ENCODE results near the gene ZNF106.

ZNF106 gene

DNA sequence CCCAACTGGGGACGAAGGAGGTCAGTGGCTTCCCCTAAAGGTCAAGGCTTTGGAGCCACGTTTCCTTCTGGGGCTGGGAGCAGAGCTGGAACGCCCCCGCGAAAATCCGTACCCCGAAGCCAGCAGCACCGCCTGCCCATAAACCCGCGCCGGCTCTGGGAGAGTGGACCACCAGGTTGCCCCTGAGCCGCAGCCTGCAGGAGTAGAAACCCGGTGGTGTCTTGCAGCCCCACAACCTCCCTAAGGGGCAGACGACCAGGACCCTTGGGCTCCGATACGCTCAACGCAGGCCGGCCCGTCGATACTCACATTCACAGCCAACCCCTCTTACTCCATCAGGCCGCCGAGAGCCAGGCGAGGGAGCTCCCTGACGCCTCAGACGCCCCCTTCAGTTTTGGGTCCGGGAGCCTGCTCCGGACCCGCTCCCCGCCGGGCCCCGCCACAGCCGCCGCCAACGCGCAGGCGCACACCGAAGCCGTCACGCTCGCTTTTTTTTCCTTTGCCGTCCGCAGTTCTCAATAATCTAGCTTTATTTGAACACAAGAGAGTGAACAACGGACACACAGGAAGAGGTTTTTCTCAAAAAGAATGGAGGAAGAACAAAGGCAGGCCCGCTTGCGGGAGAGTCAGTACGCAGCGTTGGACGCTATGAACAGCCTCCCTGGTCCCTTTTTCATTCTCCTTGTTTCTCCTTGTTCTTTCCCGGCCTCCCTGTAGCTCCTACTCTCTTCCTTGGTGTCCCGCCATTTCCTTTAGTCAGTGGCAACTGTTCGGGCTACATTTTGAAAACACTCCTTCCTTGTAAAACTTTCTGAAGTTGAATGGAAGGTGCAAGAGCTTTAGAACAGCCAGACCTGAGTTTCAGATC, at the start of gene ZNF106:
ZNF106 (minus strand) TSS at position 471 of the 868 bp plus-strand sequence. CDS start 18,852 bp downstream, outside the sequence.
- DNase-seq (ENCODE audit: low spot score), result peak; percentile 92

DNA sequence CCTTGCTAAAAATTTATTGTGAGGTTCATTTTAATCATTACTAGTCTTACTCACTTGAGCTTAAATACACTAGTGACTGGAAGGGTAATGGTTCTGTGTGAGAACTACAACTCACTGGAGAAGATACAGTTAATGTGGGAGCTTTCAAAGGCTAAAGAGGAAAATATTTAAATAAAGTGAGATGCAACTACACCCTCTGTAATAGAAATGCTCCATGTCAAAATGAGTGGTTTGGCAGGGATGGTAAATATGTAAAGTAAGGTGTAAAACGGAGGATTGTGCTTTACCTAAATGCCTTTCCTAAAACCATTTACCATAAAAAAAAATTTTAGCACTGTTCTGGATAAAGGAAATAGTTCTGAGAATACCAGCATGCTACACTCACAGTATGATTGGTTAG, 42.3 kb upstream of the ZNF106 start:
- no peak for DNase-seq (ENCODE audit: low spot score)

DNA sequence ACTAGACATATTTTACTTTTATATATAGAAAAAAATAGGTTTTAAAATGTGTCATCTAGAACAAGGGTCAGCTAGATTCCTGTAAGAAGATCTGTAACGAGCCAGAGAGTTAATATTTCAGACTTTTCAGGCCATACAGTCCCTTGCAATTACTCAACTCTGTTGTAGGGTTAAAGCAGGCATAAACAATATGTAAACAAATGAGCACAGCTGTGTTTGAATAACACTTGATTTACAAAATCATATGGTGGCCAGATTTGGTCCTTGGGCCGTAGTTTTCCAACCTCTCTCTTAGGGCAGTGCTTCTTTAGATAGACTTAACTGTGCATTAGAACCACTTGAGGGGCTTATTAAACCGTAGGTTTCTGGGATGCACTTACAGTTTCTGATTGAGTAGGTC, 38.0 kb upstream of the ZNF106 start:
- DNase-seq (ENCODE audit: low spot score), result no peak

DNA sequence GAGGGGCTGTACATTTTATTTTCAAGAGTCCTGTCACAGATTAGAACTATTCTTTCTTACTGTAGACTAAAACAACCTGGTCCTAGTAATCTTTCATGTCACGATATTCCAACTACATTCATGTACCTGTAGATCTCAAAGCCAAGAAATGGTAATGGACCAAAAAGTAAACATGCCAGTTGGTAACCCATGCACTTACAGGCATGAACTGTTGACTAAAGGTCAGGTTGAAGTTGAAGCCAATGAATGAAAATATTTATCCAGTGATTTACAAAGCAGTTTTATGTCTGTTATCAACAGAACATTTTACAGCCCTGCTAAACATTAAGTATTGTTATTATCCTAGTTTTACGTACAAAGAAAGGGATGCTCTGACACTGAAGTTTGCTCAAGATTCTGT, 32.4 kb upstream of the ZNF106 start:
- DNase-seq (ENCODE audit: low spot score), result no peak

DNA sequence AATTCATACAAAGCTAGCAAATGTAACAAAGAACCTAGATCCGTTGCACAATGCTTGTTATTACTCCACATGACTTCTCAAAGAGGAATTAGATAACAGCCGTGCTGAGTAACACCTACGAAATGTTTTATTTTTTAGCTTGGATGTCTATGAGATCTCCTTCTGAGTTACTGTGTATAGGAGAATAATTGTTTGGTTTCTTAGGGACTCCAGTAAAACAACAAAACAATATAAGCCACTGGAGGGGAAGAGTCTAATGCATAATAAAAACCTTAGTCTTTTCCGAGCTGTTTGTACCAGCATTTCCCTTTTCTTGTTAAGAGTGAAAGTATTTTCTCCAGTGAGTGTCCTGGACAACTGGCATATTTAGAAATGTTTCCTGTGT, 20.1 kb upstream of the ZNF106 start:
- no peak for DNase-seq (ENCODE audit: low spot score)

DNA sequence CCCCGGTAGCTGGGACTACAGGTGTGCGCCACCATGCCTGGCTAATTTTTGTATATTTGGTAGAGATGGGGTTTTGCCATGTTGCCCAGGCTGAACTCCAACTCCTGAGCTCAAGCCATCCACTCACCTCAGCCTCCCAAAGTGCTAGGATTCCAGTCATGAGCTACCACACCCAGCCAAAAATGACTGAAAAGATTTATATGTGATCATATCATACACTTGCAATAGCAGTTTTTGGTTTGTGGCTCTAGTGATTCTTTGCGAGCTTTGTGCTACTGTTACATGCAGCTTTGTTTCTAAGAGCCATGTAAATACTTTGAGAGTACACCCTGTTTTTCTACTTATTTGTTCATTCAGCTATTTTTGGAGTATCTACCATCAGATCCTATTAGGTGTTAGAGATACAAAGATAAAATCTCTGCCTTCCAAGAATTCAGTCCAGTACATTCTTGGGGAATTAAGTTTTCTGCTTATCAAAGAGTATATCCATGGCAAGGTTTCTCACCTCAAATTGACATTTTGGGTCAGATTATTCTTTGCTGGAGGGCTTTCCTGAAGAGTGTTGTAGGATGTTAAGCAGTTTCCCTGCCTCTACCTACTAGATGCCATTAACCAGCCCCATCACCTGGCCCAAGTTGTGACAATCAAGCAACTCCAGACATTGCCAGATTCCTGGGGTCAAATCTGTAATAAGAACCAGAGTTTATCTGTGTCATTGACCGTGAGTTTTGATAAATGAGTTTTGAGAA, 19.5 kb upstream of the ZNF106 start:
- no peak for DNase-seq (ENCODE audit: low spot score)

DNA sequence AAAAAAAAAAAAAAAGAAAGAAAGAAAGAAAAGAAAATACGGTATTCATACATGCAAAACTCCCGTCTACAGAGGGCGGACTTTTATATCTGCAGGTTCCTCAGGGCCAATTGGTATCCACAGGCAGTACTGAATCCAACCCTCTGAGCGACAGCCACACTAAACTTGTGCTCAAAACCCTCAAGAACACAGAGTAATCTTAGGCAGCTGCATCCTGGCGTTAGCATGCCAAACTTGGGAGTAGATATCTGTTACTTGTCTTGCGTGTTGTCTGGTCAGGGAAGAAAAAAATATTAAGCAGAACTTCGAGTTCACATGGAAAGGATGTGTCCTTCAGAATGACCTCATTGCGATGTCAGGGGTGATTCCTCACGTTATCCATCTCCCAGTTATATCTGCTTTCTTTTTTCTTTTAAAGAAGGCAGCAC, 17.3 kb upstream of the ZNF106 start:
- no peak for DNase-seq (ENCODE audit: low spot score)

DNA sequence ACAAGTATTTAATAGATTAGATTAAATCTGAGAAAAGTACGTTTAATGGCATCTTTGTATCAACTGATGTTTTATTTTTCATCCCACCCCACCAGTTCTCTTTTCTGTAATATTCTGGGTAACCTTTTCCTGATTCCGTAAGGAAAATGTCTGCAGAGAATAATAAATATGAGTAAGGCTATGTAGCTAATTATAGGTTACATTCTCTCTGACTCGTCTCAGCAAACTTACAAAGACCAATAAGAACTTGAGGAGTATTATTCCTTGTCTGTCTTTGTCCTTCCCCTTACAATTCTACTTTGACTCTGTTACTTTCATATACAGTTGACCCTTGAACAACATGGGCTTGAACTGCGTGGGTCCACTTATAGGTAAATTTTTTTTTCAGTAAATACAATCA, 16.6 kb upstream of the ZNF106 start:
- DNase-seq (ENCODE audit: low spot score), result no peak

DNA sequence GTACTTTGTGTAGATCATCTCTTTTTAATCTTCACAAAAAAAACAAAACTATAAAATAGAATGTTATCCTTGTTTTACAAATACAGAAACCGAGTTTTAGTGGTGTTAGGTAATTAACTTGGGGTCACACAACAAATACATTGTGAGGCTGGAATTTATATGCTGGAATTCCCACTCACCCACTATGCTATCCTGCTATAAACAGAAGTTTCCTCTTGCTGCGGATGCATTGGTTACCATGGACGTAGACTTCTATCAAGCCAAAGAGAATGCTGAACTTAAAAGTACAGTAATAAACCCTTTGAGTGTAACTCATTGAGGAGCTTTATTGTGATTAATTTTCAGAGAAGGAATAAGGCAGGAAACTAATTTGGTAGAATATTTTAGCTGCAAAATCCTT, 13.7 kb upstream of the ZNF106 start:
- DNase-seq (ENCODE audit: low spot score), result no peak

DNA sequence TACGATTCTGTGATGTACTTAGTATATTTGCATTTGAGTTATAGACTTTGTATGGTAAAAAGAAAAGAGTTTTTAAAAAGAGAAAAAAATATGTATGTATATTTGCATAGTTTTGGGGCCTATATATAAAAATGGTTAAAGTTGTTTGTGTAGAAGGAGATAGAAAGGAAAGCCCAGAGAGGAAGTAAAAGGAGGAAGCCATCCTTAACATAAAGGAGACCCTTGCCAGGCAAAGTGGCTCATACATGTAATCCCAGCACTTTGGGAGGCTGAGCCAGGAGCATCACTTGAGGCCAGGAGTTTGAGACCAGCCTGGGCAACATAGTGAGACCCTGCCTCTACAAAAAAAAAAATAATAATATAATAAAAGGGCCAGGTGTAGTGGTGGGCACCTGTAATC, 12.9 kb upstream of the ZNF106 start:
- no peak for DNase-seq (ENCODE audit: low spot score)

DNA sequence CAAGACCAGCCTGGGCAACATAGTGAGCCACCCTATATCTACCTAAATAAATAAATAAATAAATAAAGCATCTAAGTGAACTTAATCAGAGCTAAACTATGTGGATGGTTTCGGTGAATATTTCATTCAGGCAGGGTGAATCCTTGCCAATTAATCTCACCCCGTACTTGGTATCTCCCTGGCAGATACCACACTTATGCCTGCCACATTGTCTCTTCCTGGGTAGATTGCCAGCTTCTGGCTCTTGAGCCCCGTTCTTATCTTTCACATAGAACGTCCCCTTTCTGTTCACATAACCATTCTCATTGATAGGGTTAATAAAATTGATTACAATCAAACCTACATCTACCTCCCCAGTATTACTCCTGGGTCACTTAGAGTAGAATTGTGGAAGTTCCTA, 11.5 kb upstream of the ZNF106 start:
- DNase-seq (ENCODE audit: low spot score), result no peak

DNA sequence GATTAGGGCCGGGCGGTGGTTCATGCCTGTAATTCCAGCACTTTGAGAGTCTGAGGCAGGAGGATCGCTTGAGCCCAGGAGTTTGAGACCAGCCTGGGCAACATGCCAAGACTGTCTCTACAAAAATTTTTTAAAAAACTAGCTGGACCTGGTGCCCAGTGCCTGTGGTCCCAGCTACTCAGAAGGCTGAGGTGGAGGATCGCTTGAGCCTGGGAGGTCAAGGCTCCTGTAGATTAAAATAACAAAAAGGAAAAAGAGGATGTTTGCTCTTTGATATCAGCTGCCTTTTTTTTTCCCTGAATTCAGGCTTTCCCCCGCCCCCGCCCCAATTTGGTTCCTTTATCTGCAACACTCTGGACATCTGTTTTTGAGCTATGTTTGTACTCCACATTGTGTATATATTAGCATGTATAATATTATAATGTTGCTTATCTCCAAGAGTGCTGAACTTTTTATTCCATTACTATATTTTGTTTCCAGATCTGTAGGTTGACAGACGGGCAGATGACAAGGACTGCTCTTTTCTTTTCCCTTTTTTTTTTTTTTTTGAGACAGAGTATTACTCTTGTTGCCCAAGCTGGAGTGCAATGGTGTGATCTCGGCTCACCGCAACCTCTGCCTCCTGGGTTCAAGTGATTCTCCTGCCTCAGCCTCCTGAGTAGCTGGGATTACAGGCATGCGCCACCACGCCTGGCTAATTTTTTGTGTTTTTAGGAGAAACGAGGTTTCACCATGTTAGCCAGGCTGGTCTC, 9.1 kb upstream of the ZNF106 start:
- DNase-seq (ENCODE audit: low spot score), result no peak

DNA sequence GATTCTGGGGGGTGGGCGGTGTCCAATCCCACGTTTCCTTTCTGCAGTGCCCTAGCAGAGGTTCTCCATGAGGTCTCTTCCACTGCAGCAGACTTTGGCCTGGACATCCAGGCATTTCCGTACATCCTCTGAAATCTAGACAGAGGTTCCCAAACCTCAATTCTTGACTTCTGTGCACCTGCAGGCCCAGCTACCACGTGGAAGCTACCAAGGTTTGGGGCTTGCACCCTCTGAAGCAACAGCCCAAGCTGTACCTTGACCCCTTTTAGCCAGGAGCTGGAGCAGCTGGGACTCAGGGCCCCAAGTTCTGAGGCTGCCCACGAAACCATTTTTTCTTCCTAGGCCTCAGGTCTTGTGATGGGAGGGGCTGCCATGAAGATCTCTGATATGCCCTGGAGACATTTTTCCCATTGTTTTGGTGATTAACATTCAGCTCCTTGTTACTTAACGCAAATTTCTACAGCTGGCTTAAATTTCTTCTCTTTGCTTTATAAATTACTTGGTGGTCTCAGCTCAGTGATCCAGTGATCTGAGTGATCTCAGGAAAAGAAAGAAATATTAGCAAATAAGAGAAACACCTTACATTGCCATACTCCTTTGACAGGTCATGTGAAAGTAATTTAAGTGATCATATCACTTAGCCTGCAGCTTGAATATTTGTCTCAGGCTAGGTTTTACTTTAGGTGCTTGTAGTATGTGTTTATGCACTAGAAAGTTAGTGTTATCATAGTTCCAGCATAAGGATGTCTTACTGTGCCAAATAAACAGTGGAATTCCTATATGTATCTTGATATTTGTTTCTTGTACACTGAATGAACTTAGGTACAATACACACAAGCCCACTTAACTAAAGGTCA, 7.5 kb upstream of the ZNF106 start:
- DNase-seq (ENCODE audit: low spot score), result no peak

DNA sequence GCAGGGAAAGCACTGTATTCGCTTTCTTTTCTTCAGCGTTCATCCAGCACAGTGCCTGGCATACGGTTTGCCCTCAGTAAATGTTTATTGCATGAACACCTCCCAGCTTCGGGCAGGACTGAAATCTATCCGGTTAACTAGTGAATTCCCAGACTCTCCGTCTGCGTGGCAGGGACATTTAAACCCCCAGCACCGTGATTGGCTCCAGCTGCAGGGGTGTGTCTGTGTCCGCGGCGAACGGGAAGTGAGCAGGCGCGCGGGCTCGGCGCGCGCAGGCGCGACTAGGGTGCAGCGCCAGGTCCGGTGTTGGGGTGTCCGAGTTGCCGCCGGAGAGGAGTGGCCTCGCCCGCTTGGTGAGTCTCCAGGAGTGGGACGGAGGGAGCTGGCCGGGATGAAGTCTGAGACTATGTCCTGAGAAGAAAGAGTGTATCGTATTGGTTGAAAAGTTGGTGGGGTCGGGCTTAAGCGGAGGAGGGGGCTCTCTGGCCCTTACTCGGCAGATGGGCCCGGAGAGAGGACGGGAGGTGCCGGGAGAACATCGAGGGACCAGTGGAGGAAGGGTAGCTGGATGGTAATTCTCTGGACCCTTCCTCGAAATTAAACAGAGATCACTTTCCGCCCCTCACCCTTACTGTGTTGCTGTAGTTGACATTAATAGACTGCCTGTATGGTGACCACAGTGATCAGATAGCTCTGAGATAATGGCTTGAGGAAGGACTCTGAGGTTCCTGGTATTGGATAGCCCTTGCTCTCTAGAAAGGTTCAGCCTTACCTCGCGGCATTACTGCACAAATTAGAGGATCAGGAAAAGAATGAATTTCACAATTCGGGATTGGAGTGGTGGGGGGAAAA, 4.6 kb upstream of the ZNF106 start, which contains the start of gene SNAP23:
SNAP23 (plus strand) TSS at position 274 of the 852 bp plus-strand sequence. CDS start 16,213 bp downstream, outside the sequence.
- peak; percentile 81 for DNase-seq (ENCODE audit: low spot score)

DNA sequence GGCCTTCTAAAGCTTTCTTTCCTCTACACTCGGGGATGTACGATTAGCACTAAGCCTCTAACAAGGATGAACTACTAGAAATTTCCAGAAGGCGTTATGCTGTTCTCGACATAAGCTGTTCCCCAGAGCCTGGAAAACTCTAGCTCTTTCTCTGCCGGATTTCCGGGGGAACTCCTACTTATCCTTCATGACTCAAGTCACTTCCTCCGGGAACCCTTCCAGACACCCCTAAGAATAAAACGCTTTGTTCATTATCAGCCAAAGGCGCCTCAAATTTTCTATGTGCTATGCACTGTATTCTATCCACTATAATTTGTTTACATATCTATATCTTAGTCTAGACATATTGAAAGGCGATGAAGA, 4.0 kb upstream of the ZNF106 start:
- DNase-seq (ENCODE audit: low spot score), result peak; percentile 28

DNA sequence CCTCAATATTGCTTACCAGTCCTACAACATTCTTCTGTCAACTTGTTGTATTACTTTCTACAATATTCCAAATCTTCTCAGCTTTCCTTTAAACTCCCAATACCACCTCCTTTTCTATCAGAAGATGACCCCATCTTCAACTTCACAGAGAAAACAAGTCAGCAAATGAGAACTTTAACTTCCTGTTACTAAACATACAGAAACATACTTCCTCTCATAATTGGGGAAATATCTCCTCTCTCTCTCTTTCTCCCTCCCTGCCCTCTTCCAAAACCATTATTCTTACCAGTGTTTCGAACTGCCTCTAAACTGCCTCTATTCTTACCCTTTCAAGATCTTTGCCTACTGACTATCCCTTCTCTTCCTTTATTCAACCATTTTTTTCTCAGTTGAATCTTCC, 2.7 kb upstream of the ZNF106 start:
- DNase-seq (ENCODE audit: low spot score), result no peak

DNA sequence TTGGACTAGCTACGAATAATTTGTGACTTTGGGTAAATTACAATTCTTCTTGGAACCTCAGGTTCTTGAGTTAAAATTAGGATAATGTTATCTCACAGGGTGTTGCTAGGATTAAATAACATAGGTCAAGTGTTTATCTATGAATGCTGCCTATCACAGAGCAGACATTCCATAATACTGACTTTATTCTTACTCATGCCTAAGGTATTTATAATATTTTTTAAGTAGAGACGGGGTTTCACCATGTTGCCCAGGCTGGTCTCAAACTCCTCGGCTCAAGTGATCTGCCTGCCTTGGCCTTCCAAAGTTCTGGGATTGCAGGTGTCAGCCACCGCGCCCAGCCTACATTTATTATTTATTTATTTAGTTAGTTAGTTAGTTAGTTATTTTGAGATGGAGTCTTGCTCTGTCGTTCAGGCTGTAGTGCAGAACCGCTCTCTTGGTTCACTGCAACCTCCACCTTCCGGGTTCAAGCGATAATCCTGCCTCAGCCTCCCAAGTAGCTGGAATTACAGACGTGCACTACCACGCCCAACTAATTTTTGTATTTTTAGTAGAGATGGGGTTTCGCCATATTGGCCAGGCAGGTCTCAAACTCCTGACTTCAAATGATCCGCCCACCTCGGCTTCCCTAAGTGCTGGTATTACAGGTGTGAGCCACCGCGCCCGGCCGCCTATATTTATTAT, 741 bp upstream of the ZNF106 start:
- DNase-seq (ENCODE audit: low spot score), result no peak

DNA sequence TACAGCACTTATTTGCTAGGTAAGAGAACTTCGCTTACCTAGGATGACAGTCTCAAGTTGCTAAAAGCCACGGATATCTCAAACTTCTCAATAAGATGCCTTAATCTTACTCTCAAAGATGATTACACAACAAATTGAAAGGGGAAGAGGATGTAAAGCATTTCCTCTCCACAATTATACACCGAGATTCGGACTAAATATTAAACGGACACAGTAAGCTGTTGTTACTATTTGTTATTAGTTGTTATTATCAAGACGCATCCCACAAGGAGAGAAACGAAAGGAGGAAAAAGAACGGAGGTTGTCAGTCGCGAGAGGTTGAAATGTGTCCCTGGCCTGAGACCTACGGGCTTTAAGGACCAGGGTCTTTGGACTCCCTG, 660 bp downstream of the ZNF106 start:
- no peak for DNase-seq (ENCODE audit: low spot score)

DNA sequence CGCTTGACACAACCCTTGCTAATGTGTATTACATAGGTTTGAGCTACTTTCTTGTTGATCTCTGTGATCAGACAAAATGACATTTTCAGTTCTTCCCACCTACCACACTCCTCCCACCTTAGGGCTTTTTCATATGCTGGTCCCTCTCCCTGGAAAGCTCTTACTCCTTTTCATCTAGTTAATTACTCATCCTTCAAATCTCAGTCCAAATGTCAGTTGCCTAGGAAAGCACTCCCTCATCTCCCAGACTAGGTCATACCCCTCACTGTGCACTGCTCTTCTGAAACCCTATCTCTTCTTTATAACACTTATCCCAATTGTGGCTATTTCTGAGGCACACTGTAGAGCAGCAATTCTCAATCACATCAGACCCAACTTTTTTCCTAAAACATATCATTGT, 7.3 kb downstream of the ZNF106 start:
- no peak for DNase-seq (ENCODE audit: low spot score)

DNA sequence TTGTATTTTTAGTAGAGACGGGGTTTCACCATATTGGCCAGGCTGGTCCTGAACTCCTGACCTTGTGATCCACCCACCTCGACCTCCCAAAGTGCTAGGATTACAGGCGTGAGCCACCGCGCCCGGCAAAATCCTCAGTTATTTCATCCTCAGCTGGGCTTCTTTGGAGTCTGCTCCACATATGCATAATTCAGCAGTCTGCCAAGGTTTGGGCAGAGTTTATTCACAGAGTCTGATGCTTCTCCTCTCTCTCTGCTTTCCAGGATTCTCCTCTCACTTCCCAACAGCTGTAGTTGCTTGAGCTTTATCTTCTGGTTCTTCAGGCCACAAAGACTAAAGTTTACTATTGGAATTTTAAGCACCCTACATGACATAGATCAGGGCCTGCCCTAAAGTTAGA, 8.2 kb downstream of the ZNF106 start:
- no peak for DNase-seq (ENCODE audit: low spot score)
